GM12878 (cell line): Measurements from ENCODE around the gene B9D1. TPM values are rescaled to one million over a fixed set of nuclear protein-coding genes. Genes with fewer than 3 reads are reported as not detected.
A peak's percentile ranks its signal among the peaks of the same experiment; 100 is the strongest.

ENCODE experiments used
- ATAC-seq: fragments of 200-7000 bp; cut with Tn5 transposase; 3 replicates; pipeline ENCODE4 v1.9.1; 2020; ENCODE audit warnings: mild to moderate bottlenecking, moderate library complexity
- BruUV-seq: library from RNA; stranded (reverse); fragments of 400-500 nt; replicated peaks from 2 replicates; lab custom pipeline; 2021; lab: Mats Ljungman, UMichigan
- CTCF ChIA-PET: fragments of 300-600 bp; sonication (Branson Sonifier 250); formaldehyde crosslinking; extraction: SDS; loops from one replicate; lab custom pipeline; 2021; ENCODE audit warnings: inconsistent platforms; lab: Yijun Ruan, JAX
- POLR2A ChIA-PET: fragments of 350-600 bp; formaldehyde crosslinking; extraction: SDS; loops from one replicate; lab custom pipeline; 2021; ENCODE audit warnings: inconsistent platforms; lab: Charles Lee
- RAD21 ChIA-PET: fragments of 300-600 bp; sonication (Branson Sonifier 250); formaldehyde crosslinking; loops from one replicate; lab custom pipeline; 2023; ENCODE audit warnings: antibody characterized with exemption; ENCODE audit not compliant: unreplicated experiment; lab: Charles Lee
- SMC1A ChIA-PET: fragments of 300-600 bp; sonication (Branson Sonifier 250); formaldehyde crosslinking; loops from one replicate; lab custom pipeline; 2023; ENCODE audit not compliant: unreplicated experiment, uncharacterized antibody; lab: Charles Lee
- DNase-seq: peaks from one replicate; pipeline ENCODE4 v3.0.0-alpha.2; 2011; ENCODE audit warnings: low read depth, low spot score
- FAIRE-seq: peaks from 3 replicates; lab custom pipeline; 2011; peaks lifted over from hg19 to GRCh38; lab: Jason Lieb, UNC
- H2AFZ ChIP-seq: 2 replicates; pipeline ENCODE4 v1.6.0; 2011; ENCODE audit warnings: low read depth, low read length, control low read depth; ENCODE audit not compliant: control insufficient read depth
- H3K27ac ChIP-seq: 2 replicates; pipeline ENCODE4 v1.5.1; 2011; ENCODE audit warnings: control low read depth; ENCODE audit not compliant: control insufficient read depth, insufficient read depth
- H3K27me3 ChIP-seq, 2 experiments: replicated peaks in 1 of 2; 2 replicates each; pipeline versions ENCODE4 v1.6.0 to v1.6.1; 2011; ENCODE audit warnings: low read length in 1 of 2; ENCODE audit not compliant: control insufficient read depth in 2 of 2, insufficient read depth in 2 of 2
- H3K36me3 ChIP-seq, 2 experiments: 2 replicates each; pipeline ENCODE4 v1.5.1; 2011; ENCODE audit warnings: low read length in 1 of 2; ENCODE audit not compliant: control insufficient read depth in 2 of 2, insufficient read depth in 2 of 2
- H3K4me1 ChIP-seq: 2 replicates; pipeline ENCODE4 v1.6.1; 2011; ENCODE audit warnings: mild to moderate bottlenecking, low read length, moderate library complexity, mixed read lengths; ENCODE audit not compliant: control insufficient read depth, insufficient read depth
- H3K4me2 ChIP-seq: 2 replicates; pipeline ENCODE4 v1.6.0; 2011; ENCODE audit warnings: control low read depth; ENCODE audit not compliant: control insufficient read depth, insufficient read depth
- H3K4me3 ChIP-seq: fragments of 200-600 bp; sonication (generic); 2 replicates; pipeline ENCODE4 v1.5.1; 2016
- H3K79me2 ChIP-seq: 2 replicates; pipeline ENCODE4 v1.6.0; 2011; ENCODE audit warnings: low read length; ENCODE audit not compliant: control insufficient read depth, insufficient read depth
- H3K9ac ChIP-seq: 2 replicates; pipeline ENCODE4 v1.8.0; 2011; ENCODE audit warnings: low read length, control low read depth, mixed read lengths; ENCODE audit not compliant: control insufficient read depth, insufficient read depth
- H3K9me3 ChIP-seq: replicated peaks from 3 replicates; pipeline ENCODE4 v1.5.1; 2011; ENCODE audit warnings: mild to moderate bottlenecking, low read length; ENCODE audit not compliant: control insufficient read depth, insufficient read depth
- H4K20me1 ChIP-seq: 2 replicates; pipeline ENCODE4 v1.6.0; 2011; ENCODE audit not compliant: control insufficient read depth, insufficient read depth
- PML ChIP-seq: IDR thresholded peaks from 2 replicates; pipeline ENCODE4 v1.6.1; 2012; ENCODE audit warnings: low read length, inconsistent platforms
- ZNF384 ChIP-seq: IDR thresholded peaks from 2 replicates; pipeline ENCODE4 v1.6.1; 2012; ENCODE audit warnings: low read depth, mild to moderate bottlenecking, low read length, improper control_type of control experiment, borderline replicate concordance
- WGBS: methylation state at CpG from one replicate; pipeline ENCODE4 v1.1.6; 2016; ENCODE audit warnings: low lambda C conversion rate; ENCODE audit not compliant: insufficient replicate concordance, insufficient coverage; ENCODE audit errors: missing lambda C conversion rate; 5-methylcytosine and 5-hydroxymethylcytosine counted together
- in situ Hi-C: fragments of 300-500 bp; cut with MboI; formaldehyde crosslinking; loops from 9 replicates; pipeline ENCODE4 v1.14.3; 2018; ENCODE audit warnings: mixed read lengths
- intact Hi-C: fragments of 100-400 bp; cut with micrococcal nuclease; formaldehyde crosslinking; loops from one replicate; pipeline ENCODE4 v1.14.2; 2022; ENCODE audit not compliant: unreplicated experiment
- polyA plus RNA-seq, 11 experiments: library from polyadenylated mRNA; depleted of rRNA in 4 of 11; unstranded in 6 of 11; stranded (reverse) in 5 of 11; fragments of >200 nt; fragmentation: Nextera tagmentation in 4 of 11; fragmentation: Illumina TruSeq in 1 of 11; extraction: Ambion mirVana in 4 of 11; extraction: Trizol in 1 of 11; gene quantifications; 1 replicate in 1 of 11; 2 replicates in 10 of 11; pipeline versions ENCODE4 v1.2.1 to v1.2.3, GENCODE V29; 2011 to 2016; ENCODE audit warnings: inconsistent platforms in 2 of 11, missing spikeins in 2 of 11, low read depth in 1 of 11
- total RNA-seq, 4 experiments: library from RNA; depleted of rRNA in 3 of 4; stranded (reverse); fragments of >200 nt in 3 of 4; fragmentation: Illumina TruSeq in 1 of 4; extraction: Trizol in 1 of 4; gene quantifications; 2 replicates each; pipeline versions ENCODE4 v1.2.1 to v1.2.3, GENCODE V29; 2013 to 2021
- TF ChIP-seq, protein P1 (sequence below): fragments of 450-650 bp; formaldehyde crosslinking; IDR thresholded peaks from 2 replicates; pipeline ENCODE4 v1.4.0; 2022; ENCODE audit warnings: mild to moderate bottlenecking, moderate library complexity
- TF ChIP-seq, protein P2 (sequence below): fragments of 450-650 bp; IDR thresholded peaks from 2 replicates; pipeline ENCODE4 v1.6.1; 2017; ENCODE audit warnings: mild to moderate bottlenecking

Gene B9D1
- total and polyA plus RNA-seq, 10 of the 15 experiments (the other 5 are each of a cell fraction or from before 2014, with no cell fraction given), result 5.9 to 18.3 (median 9.8) TPM

DNA sequence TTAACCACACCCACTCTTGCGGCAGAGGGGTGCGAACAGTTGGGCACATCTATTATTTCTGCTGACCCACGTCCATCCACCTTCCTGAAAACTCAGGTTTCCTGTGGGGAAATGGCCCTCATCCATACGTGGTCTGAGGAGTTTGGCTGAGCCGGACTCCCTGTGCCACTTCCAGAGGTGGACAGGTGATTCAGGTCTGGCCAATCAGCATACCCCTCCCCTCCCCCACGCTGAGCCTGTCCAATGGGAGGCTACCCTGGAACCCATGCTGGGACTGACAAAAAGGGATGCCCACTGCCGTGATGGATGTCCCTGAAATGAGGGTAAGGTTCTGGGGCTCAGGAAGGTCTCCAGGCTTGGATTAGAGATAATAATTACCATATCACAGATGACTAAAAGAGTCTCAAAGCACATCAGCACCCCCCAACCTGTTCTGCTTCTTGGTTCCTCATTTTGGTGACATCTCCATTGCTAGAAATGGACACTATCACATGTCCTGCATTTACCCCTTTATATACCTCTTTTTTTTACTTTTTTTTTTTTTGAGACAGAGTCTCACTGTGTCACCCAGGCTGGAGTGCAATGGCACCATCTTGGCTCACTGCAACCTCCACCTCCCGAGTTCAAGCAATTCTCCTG, 10.5 kb upstream of the B9D1 start:
- TF ChIP-seq ZNF384 (peak; percentile 24; the same call in 1 of the 2 replicates), PML (no peak)
- TF ChIP-seq, protein P1, sequence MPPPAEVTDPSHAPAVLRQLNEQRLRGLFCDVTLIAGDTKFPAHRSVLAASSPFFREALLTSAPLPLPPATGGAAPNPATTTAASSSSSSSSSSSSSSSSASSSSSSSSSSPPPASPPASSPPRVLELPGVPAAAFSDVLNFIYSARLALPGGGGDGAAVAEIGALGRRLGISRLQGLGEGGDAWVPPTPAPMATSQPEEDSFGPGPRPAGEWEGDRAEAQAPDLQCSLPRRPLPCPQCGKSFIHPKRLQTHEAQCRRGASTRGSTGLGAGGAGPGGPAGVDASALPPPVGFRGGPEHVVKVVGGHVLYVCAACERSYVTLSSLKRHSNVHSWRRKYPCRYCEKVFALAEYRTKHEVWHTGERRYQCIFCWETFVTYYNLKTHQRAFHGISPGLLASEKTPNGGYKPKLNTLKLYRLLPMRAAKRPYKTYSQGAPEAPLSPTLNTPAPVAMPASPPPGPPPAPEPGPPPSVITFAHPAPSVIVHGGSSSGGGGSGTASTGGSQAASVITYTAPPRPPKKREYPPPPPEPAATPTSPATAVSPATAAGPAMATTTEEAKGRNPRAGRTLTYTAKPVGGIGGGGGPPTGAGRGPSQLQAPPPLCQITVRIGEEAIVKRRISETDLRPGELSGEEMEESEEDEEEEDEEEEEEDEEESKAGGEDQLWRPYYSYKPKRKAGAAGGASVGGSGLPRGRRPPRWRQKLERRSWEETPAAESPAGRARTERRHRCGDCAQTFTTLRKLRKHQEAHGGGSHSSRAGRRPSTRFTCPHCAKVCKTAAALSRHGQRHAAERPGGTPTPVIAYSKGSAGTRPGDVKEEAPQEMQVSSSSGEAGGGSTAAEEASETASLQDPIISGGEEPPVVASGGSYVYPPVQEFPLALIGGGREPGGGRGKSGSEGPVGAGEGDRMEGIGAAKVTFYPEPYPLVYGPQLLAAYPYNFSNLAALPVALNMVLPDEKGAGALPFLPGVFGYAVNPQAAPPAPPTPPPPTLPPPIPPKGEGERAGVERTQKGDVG, result no peak
- TF ChIP-seq, protein P2, sequence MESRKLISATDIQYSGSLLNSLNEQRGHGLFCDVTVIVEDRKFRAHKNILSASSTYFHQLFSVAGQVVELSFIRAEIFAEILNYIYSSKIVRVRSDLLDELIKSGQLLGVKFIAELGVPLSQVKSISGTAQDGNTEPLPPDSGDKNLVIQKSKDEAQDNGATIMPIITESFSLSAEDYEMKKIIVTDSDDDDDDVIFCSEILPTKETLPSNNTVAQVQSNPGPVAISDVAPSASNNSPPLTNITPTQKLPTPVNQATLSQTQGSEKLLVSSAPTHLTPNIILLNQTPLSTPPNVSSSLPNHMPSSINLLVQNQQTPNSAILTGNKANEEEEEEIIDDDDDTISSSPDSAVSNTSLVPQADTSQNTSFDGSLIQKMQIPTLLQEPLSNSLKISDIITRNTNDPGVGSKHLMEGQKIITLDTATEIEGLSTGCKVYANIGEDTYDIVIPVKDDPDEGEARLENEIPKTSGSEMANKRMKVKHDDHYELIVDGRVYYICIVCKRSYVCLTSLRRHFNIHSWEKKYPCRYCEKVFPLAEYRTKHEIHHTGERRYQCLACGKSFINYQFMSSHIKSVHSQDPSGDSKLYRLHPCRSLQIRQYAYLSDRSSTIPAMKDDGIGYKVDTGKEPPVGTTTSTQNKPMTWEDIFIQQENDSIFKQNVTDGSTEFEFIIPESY, result no peak
- Histone ChIP-seq H3K9ac (no peak overlapping the region), H3K27ac (no peak overlapping the region), H3K4me1 (peaks cover 26% of the 10 kb centered on the region), H3K36me3 (no peaks in the 10 kb centered on the region), H3K4me2 (no peak overlapping the region), H2AFZ (no peak overlapping the region), H3K79me2 (no peaks in the 10 kb centered on the region), H3K27me3 (no peaks in the 10 kb centered on the region), H4K20me1 (0 out of 2 replicates have a peak, but pooled peaks cover 3% of the 10 kb centered on the region), H3K4me3 (no peak overlapping the region), H3K9me3 (no peaks in the 10 kb centered on the region)
- POLR2A ChIA-PET, result no interaction called here
- ATAC-seq (no peak), DNase-seq (no peak), FAIRE-seq (no peak)
- no TSS peak for BruUV-seq
- CTCF ChIA-PET, result interaction anchor here (1.3 kb wide), 1 partner anchor 10 kb away, joined by 4 read pairs; the partner anchor contains the start of gene B9D1
- intact Hi-C loops, result no loop called here
- WGBS, result 83% methylated on average over 8 of the region's 8 CpGs
- in situ Hi-C loops, result no loop called here
- SMC1A ChIA-PET, result interaction anchor here (2.1 kb wide), 1 partner anchor 10 kb away, joined by 4 read pairs; the partner anchor contains the start of gene B9D1
- RAD21 ChIA-PET, result no interaction called here
